Measurements from ENCODE around the gene PLIN4.
A peak's percentile ranks its signal among the peaks of the same experiment; 100 is the strongest.

PLIN4 gene

GRCh38 chr19:4483385-4483784 lies 34.9 kb downstream of the PLIN4 start:
- no peak for DNase-seq
- no peak overlapping the region for H3K4me3 ChIP-seq (ENCODE audit: low read depth, low read length)
- H3K27me3 ChIP-seq, result no peaks in the 10 kb centered on the region
- no peak for TF ChIP-seq CTCF (IDR thresholded peaks at IDR 0.05; ENCODE audit: low read depth, low read length)
- no peaks in the 10 kb centered on the region for H3K4me1 ChIP-seq
- no peaks in the 10 kb centered on the region for H3K9me3 ChIP-seq
- H3K36me3 ChIP-seq, result peaks cover 25% of the 10 kb centered on the region

GRCh38 chr19:4482721-4483364 lies 35.4 kb downstream of the PLIN4 start:
- no peak for TF ChIP-seq CTCF (IDR thresholded peaks at IDR 0.05; ENCODE audit: low read depth, low read length)
- no peak overlapping the region for H3K4me3 ChIP-seq (ENCODE audit: low read depth, low read length)
- DNase-seq, result no peak
- no peaks in the 10 kb centered on the region for H3K9me3 ChIP-seq
- no peaks in the 10 kb centered on the region for H3K4me1 ChIP-seq
- H3K36me3 ChIP-seq, result peaks cover 24% of the 10 kb centered on the region
- no peaks in the 10 kb centered on the region for H3K27me3 ChIP-seq

GRCh38 chr19:4477034-4477801 lies 41.1 kb downstream of the PLIN4 start:
- Histone ChIP-seq H3K27me3 (no peaks in the 10 kb centered on the region), H3K36me3 (peaks cover 33% of the 10 kb centered on the region), H3K4me3 (ENCODE audit: low read depth, low read length) (no peak overlapping the region), H3K9me3 (no peaks in the 10 kb centered on the region), H3K4me1 (no peaks in the 10 kb centered on the region)
- TF ChIP-seq CTCF (IDR thresholded peaks at IDR 0.05; ENCODE audit: low read depth, low read length), result no peak
- no peak for DNase-seq

GRCh38 chr19:4474514-4475022 lies 43.7 kb downstream of the PLIN4 start:
- H3K27me3 ChIP-seq, result no peaks in the 10 kb centered on the region
- DNase-seq, result peak; percentile 89
- H3K36me3 ChIP-seq, result peaks cover 26% of the 10 kb centered on the region
- no peaks in the 10 kb centered on the region for H3K9me3 ChIP-seq
- no peak for TF ChIP-seq CTCF (IDR thresholded peaks at IDR 0.05; ENCODE audit: low read depth, low read length)
- H3K4me3 ChIP-seq (ENCODE audit: low read depth, low read length), result peak overlapping the region; percentile 86
- no peaks in the 10 kb centered on the region for H3K4me1 ChIP-seq

- H3K9me3 ChIP-seq, result no peaks in the 10 kb centered on the region
- DNase-seq, result no peak
- H3K27me3 ChIP-seq, result no peaks in the 10 kb centered on the region
- no peaks in the 10 kb centered on the region for H3K4me1 ChIP-seq
- TF ChIP-seq CTCF (IDR thresholded peaks at IDR 0.05; ENCODE audit: low read depth, low read length), result no peak
- H3K36me3 ChIP-seq, result peaks cover 24% of the 10 kb centered on the region
- peak overlapping the region; percentile 86 for H3K4me3 ChIP-seq (ENCODE audit: low read depth, low read length)
These were observed 44.3 kb downstream of the PLIN4 start for GRCh38 chr19:4473763-4474513.

Data from BE2C (cell line).